GM12892 (cell line): ENCODE data around the gene CRYBG2.

Source experiments
- POLR2A ChIP-seq: IDR thresholded peaks from 2 replicates; pipeline ENCODE4 v1.6.1; 2011; ENCODE audit warnings: low read depth, low read length, control low read depth
- POLR2AphosphoS5 ChIP-seq: IDR thresholded peaks from 2 replicates; pipeline ENCODE4 v1.6.1; 2011; ENCODE audit warnings: low read depth, low read length, control low read depth
- TAF1 ChIP-seq: IDR thresholded peaks from 2 replicates; pipeline ENCODE4 v1.6.1; 2011; ENCODE audit warnings: low read depth, mild to moderate bottlenecking, control low read depth, low read length, borderline replicate concordance

GRCh38 chr1:26361605-26362122, 7.7 kb upstream of the CRYBG2 start:
- TF ChIP-seq POLR2A (no peak), POLR2AphosphoS5 (no peak), TAF1 (no peak)
